HEK293T (cell line): ENCODE results near the gene PRICKLE1.

Experiments used
- ARNT ChIP-seq: fragments of 450-650 bp; IDR thresholded peaks from 2 replicates; pipeline ENCODE4 v1.6.1; 2017; ENCODE audit warnings: mild to moderate bottlenecking
- BHLHE40 ChIP-seq: fragments of 450-650 bp; IDR thresholded peaks from 2 replicates; pipeline ENCODE4 v1.6.1; 2016; ENCODE audit warnings: mild to moderate bottlenecking, moderate library complexity, borderline replicate concordance
- ELF4 ChIP-seq: fragments of 450-650 bp; IDR thresholded peaks from 2 replicates; pipeline ENCODE4 v1.6.1; 2017; ENCODE audit warnings: antibody characterized with exemption
- FOXA1 ChIP-seq: fragments of 450-650 bp; IDR thresholded peaks from 2 replicates; pipeline ENCODE4 v1.6.1; 2016; ENCODE audit warnings: mild to moderate bottlenecking
- FOXM1 ChIP-seq: fragments of 450-650 bp; IDR thresholded peaks from 2 replicates; pipeline ENCODE4 v1.6.1; 2017; ENCODE audit warnings: mild to moderate bottlenecking, borderline replicate concordance
- SP1 ChIP-seq: fragments of 450-650 bp; IDR thresholded peaks from 2 replicates; pipeline ENCODE4 v1.6.1; 2017
- ZNF384 ChIP-seq: fragments of 450-650 bp; IDR thresholded peaks from 2 replicates; pipeline ENCODE4 v1.6.1; 2016

DNA sequence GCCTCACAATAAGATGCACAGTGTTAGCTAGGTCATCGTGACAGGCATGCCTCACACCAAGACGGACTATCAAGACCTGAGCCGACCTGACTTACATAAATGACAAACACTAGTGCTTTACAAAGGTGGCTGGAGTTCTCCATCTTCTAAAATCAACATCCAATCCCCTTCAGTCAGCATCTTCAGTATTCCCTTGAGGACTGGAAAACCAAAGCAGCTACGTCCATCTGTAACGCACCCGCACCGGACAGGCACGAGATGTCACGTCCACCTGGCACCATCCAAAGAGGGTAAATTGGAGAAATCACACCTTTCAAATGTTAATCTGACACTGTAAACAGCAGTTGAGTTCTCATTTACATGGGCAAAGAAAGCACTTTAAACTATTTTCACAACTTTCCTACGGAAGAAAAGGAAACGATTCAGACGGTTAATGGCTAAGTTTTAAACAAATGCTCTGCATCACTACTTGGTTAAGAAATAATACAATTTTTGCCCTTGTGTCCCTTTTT is 130.2 kb downstream of the PRICKLE1 start:
- TF ChIP-seq ARNT (no peak), ZNF384 (no peak), FOXM1 (no peak), SP1 (no peak), FOXA1 (no peak), BHLHE40 (no peak), ELF4 (no peak)
